HFF-Myc (cell line): ENCODE measurements around the gene TMEM213.

Source experiments
- DNase-seq: peaks from one replicate; pipeline ENCODE4 v3.0.0-alpha.2; 2011; ENCODE audit warnings: low read depth; ENCODE audit errors: extremely low read depth
- H3K4me3 ChIP-seq: replicated peaks from 2 replicates; pipeline ENCODE4 v1.5.1; 2011; ENCODE audit warnings: low read depth, mild to moderate bottlenecking, control low read depth, low read length
- CTCF ChIP-seq: IDR thresholded peaks from 2 replicates; pipeline ENCODE4 v1.5.1; 2012; ENCODE audit warnings: mild to moderate bottlenecking, low read depth, low read length, control low read depth; ENCODE audit errors: missing control alignments

Gene TMEM213

GRCh38 chr7:138843632-138844580 lies 46.1 kb downstream of the TMEM213 start:
- TF ChIP-seq CTCF, result no peak
- H3K4me3 ChIP-seq, result no peak overlapping the region
- DNase-seq, result no peak

GRCh38 chr7:138845711-138846110 lies 47.9 kb downstream of the TMEM213 start:
- TF ChIP-seq CTCF, result no peak
- no peak overlapping the region for H3K4me3 ChIP-seq
- DNase-seq, result no peak

DNA sequence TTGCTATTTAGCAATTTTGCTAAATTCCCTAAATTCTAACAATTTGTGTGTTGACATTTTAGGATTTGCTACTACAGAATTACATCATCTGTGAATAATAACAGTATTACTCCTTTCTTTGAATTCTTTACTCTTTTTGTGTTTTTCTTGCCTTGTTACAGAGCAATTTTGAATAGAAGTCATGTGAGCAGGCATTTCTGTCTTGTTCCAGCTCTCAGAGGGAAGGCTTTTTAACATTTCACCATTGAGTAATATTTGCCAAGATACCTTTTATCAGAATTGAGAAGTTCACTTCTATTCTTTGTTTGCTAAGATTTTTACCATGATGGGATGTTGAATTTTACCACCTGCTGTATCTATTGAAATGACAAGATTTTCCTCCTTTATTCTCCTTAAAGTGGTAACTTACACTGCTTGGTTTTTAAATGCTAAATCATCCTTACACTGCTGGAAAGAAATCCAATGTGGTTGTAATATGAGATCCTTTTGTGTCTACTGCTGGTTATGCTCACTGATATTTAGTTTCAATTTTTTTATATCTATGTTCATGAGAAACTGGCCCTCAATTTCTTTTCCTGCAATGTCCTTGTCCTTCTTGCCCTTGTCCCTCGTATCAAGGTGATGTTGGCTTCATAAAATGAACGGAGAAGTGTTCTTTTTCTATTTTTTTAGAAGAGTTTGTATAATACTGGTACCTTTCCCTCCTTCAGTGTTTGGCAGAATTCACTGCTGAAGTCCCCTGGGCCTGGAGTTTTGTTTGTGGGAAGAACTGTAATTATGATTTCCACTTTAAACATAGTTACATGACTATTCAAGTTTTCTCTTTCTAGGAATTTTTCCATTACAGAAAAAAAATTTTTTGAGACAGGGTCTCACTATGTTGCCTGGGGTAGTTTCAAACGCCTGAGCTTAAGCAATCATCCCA lies 50.5 kb downstream of the TMEM213 start:
- H3K4me3 ChIP-seq, result no peak overlapping the region
- DNase-seq, result no peak
- TF ChIP-seq CTCF, result no peak

DNA sequence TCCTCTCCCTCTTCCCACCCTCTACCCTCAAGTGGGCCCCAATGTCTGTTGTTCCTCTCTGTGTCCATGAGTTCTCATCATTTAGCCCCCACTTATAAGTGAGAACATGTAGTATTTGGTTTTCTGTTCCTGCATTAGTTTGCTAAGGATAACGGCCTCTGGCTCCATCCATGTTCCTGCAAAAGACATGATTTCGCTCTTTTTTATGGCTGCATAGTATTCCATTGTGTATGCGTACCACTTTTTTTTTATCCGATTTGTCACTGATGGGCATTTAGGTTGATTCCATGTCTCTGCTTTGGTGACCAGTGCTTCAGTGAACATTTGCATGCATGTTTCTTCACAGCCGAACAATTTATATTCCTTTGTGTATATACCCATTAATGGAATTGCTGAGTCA lies 51.9 kb downstream of the TMEM213 start:
- DNase-seq, result no peak
- no peak for TF ChIP-seq CTCF
- H3K4me3 ChIP-seq, result no peak overlapping the region

GRCh38 chr7:138852469-138852868 lies 54.7 kb downstream of the TMEM213 start:
- no peak overlapping the region for H3K4me3 ChIP-seq
- TF ChIP-seq CTCF, result no peak
- no peak for DNase-seq

DNA sequence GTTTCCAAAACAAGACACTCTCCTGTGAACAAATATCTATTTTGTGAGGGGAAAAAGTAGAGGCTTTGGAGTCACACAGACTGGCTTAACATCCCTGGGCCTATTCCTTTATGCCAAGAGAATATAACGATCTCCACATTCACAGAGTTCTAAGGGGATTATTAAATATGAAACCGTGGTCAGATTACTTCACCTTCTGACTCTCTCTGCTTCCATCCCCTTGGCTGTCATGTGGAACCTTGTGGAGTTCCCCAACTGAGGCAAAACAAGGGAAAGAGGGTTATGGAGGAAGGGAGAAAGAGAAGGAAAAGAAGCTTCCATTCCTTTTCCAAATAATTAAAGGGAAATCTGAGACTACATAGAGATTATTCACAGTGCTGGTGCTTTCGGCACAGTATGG lies 55.7 kb downstream of the TMEM213 start:
- no peak for TF ChIP-seq CTCF
- no peak overlapping the region for H3K4me3 ChIP-seq
- DNase-seq, result no peak
